GM10847 (cell line): ENCODE measurements around the gene PPY.

Source experiments
- POLR2A ChIP-seq: IDR thresholded peaks from 2 replicates; pipeline ENCODE4 v1.6.1; 2011; ENCODE audit not compliant: insufficient read length; ENCODE audit errors: extremely low read depth

The PPY gene

DNA sequence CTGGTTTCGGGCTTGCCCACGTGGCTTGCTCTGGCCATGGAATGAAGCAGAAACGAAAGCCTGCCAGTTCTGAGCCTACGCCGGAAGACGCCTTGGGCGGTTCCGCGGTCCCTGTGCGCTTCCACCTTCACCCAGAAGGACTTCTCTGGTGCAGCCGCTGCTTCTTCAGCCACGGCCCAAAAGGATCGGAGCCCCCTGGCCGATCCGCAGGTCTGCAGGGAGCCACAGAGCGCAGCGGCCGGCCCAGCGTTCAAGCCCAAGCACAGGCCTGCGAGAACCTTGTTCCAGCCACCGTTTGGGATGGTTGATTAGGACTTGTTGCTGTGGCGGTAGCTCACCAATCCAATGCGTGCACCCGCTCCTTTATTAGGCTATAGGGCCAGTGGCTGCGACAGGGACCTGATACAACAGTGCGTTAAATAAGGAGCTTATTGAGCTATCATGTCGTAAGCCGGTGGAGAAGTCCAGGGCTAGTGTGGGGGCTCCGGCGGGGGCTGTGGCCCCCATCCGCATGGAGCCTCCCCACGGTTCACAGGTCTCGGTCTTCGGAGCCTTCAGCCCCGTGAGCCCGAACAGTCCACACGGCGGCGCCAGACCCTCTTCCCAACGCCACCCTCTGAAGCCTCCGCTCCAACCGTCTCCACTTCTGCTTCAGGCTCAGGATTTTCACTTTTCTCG is 24.8 kb downstream of the PPY start:
- TF ChIP-seq POLR2A = peak; percentile 16

DNA sequence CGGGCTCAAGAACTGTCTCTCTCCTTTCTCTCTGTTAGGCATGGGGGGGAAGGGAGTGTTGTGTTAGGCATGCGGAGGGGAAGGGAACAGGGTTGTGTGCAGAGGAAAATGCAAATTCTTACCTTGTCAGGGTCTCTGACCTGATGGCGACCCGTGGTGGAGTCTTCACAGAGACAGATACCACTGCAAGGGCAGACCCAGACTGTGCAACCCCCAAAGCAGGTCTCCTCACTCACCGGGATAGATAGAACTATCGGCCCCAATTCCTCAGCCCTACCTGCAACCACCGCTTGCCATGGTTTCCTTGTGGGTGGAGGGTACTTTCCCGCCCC is 25.3 kb downstream of the PPY start:
- TF ChIP-seq POLR2A = no peak

DNA sequence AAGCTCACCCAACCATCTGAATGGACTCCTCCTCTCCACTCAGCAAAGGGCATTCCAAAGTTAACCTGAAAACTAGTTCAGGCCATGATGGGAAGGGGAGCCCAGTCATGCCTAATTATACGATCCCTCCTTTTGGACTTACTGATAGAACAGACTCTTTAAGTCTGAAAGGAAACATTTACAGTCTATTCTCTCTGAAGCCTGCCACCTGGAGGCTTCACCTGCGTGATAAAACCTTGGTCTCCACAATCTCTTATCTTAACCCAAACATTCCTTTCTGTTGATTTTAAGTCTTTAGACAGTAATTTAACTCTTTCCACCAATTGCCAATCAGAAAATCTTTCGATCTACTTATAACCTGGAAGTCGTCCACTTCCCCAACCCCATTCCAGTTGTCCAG is 25.9 kb downstream of the PPY start:
- TF ChIP-seq POLR2A = no peak

DNA sequence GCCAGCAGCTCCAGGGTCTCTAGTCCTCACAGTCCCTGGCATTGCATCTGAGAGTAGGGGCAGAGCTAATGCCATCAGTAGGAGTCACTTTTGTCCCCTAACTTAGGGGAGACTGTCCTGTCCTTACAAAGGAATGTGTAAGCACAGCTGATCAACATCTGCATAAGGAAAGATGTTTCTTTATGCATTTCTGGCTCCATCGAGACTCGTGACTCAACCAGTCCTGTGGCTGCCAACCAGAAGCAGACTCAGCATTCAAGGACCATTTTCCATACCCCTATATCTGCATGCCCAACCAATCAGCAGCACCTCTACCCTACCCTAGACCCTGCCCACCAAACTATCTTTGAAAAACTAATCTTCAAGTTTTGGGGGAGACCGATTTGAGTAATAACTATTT is 26.7 kb downstream of the PPY start:
- TF ChIP-seq POLR2A = no peak

DNA sequence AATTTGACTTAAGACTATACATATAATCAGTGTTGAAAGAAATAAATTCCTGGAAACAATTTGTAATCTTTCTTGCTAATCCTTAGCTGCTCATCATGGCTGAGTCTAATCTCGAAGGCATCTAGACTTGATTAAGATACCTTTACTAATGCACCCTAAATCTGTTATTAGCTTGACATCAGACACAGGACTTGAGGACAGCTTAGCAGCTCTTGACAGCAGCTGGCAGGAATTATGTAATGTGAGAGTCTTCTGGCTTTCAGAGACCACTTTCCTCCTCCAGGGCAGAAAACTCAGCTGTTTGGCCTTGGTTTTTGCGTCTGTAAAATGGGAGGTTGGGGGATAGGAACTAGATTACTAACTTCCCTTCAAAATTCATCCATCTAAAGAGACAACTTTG is 27.8 kb downstream of the PPY start:
- TF ChIP-seq POLR2A = no peak

DNA sequence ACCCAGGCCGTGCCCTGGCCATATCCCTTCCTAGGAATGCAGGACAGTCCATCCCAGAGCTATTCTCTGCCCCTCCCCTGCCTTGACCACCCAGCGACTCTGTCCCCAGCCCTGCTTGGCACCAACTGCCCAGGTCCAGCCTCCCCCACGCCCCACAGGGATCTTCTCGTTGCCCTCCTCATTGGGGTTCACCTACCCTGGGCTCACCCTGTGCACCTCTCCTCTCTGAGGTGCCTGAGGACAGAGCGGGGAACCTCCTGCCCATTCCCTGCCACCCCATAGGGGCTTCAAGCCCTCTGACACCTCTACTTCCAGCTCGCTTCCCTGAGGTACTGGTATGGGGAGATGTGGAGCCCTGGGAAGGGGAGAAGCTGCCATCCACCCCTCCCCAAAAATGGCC is 28.7 kb downstream of the PPY start:
- TF ChIP-seq POLR2A = no peak

DNA sequence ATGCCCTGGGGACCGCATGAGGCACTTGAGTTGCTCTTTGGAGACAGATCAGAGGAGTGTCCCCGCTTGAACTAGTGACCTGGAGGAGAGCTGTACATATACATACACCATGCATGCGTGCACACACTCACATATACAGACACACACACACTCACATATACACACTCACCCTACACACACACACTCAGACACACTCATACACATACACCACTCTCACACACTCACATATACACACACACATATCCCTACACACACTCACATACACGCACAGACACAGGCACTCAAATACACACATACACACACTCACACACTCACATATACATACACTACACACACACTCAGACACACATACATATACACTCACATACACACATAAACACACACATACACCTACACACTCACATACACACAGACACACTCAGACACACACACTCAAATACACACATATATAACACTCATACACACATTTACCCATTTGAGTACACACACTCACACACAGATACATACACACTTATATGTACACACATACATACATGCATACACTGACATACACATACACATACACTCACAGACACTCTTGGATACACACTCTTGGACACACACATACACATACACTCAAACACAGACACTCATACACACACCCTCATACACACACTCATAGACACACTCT is 29.5 kb downstream of the PPY start:
- TF ChIP-seq POLR2A = no peak

DNA sequence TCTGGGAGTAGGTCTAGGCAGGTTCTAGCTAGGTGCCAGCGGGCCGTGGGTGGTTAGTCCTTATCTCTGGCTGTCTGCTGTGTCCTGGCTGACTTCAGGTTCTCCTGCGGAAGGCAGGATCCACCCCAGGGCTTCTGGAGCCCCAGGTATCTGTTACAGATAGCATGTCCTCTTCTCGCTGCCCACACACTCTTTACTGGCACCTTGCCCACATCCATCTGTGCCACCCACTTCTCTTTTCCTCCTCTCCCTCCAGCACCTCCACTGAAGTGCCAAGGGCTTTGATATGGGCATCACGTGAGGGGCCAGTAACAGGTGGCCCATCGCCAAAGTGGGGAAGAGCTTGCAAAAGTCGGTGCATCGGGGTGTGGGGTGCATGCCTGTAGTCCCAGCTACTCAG is 30.4 kb downstream of the PPY start:
- no peak for TF ChIP-seq POLR2A

DNA sequence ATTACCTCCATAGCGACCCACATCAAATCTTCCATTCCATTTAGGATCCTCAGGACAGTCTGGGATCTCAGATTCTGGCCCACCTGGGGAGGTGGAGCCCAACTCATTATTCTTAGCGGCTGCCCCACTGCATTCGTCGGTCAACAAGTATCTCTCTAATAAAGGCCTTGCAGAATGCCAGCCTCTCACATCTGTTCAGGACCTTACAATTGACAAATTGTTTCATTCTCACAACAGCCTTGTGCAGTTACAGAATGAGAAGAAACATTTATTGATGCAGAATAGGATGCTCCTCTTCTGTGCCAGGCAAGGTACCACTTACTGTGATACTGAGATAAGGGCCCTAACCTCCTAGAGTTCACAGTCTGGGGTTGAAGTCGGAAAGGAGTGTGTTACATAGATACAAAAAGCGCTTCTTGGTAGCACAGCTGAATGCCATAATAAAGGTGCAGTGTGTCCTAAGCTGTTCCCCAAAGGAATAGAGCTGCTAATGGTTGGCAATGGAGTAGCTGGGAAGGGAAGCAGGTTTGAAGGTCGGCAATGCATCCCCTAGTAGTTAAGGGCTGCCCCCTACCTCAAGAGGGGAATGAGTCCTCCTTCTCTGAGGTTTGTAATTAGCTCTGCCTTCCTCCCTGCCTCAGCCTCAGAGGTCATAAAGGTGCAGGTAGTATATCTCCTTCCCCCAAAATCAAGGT is 32.6 kb downstream of the PPY start:
- no peak for TF ChIP-seq POLR2A

DNA sequence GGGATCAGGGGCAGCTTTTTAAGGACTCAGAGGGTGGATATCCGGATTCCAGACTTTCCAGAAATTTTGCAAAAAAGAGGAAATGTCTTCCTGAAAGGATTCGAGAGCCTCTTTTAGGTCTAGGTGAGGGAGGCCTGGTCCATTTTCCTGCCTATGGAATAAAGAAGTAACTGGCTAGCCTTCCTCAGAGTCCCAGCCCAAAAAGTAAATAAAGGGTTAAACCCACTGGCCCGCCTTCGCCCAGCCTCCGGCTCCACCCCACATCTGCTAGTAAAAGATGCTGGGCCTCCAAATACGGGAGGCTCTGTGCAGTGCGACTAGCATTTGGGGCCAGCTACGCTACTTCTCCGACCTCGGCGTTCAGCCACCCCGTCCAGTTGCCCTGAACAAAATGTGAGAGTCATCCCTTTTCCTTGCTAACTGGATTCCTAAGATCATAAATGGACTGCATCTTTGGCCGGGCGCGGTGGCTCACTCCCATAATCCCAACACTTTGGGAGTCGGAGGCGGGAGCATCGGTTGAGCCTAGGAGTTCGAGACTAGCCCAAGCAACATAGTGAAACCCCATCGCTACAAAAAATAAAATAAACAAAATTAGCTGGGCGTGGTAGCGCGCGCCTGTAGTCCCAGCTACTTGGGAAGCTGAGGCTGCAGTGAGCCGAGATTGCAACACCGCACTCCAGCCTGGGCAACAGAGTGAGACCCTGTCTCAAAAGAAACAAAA is 34.1 kb downstream of the PPY start:
- TF ChIP-seq POLR2A = no peak

DNA sequence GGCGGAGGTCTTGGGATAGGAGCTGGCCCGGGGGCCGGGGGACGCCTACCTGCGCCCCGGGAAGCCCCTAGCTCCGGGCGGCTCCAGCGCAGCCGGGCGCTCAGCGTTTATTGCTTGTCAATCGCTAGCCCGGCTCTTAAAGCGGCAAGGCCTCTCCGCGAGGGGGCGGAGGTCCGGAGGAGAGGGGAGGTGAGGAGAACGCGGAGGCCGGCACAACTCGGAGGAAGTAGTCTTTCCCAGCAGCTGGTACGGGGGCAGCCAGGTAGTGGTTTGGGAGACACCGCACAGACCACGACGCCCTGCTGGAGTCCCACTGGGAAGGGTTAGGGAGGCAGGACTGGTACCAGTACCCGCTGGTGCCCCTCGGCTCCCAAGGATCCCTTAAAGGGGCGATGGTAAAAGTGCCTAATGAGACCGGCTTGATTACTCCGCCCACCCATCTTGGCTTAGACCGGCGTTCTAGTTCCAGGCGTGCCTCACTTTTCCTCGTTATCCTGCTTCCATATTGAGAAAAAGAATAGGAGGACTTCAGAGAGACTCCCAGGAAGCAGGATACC is 34.8 kb downstream of the PPY start, which contains the start of gene MPP2:
Gene MPP2 (minus strand): TSS at position 112 of the 557 bp plus-strand sequence. CDS start 3,076 bp downstream, outside the sequence.
- no peak for TF ChIP-seq POLR2A

DNA sequence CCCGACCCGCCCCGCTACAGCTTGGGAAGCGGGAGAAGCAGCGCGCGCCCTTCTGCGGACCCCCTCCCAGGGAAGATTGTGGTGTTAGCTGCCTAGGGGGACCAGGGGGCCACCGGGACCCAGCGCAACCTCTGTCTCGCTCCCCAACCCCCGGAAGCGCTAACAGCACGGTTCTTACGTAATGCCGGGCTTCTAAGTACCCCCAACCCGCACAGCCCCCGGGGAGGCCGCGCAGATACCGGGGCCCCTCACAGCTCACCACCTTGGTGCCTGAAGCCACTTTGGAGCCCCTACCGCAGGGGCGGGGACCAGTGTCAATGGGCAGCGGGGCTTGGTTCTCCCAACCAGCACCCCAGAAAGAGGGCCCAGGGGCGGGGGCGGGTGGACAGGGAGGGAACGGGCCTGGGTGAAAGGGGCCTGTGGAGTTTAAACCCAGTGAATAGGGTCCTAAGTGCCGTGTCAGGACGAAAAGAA is 35.3 kb downstream of the PPY start:
- no peak for TF ChIP-seq POLR2A

DNA sequence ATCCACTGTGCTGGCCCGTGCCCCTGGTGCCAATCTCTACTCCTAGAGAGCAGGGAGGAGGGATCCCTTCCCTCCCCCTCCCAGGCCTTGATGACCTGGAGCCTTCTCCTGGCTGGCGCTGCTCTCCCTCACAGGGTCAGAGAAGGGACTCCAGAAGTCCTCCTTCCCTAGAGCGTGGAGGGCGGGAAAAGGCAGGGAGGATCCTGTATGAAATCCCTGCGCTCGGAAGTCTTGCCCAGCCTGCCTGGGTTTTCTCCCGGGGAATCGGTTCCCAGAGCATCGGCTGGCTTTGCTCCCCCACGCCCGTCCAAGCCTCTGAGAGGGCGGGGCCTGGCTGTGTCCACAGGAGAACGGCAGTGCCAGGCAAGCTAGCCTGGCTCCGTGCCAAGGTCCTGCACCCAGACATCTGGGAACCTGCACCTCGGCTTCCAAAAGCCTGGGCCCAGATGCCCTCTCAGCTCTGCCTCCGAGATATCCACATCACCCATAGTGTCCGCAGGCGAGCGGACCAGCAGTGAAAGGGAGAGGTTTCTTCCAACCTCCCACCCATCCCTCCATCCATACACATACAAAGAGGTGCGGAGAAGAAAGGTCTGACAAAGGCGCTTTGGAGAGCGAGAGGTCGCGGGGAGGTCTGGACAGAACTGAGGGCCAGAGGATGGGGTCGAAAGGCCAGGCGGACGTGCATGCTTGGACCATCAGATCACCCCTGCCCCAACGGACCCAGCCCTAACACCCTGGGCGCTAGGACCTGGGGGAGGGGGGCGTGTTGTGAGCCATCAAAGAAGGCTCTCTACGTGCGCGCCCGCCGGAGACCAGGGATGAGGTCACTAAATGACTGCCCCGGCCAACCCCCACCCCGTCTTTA is 36.1 kb downstream of the PPY start:
- TF ChIP-seq POLR2A = no peak

DNA sequence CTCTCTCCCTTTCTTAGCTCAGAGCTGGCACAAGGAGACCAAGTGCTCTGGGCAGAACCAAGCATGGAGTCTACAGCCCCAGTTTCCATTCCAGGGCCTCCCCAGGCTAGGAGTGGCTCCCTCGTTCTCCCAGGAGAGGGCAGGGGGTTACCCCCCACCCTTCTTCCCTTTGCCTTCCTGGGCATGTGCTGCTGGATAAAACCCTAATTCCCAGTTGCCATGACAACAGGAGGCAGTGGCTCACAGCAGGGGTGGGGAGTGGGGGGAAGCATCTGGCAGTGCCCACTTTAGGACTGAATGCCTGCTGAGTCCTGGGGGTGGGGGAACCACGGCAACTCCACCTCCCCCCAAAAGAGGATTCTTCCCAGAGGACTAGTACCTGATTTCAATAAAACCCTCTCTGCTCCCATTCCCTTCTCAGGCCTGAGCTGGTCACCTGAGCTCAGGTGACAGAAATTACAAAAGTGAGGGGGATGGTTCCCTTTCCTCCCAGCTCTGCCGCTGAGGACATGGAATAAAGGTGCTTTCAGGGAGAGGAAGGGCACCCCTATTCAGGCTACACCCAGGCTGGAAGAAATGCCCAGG is 36.8 kb downstream of the PPY start:
- TF ChIP-seq POLR2A = no peak
